ENCODE results near the gene GSK3B. TPM values are rescaled to one million over a fixed set of nuclear protein-coding genes. Genes with fewer than 3 reads are reported as not detected.

The GSK3B gene
- total RNA-seq, 1 donor from 2014 or later, result 11.8 TPM

- intact Hi-C loops (cut with DNase I), result no loop called here
- H3K4me3 ChIP-seq, result no peak overlapping the region
- no peaks in the 10 kb centered on the region for H3K27me3 ChIP-seq
- peaks cover 0 to 4% of the 10 kb centered on the region in 2 donors for H3K4me1 ChIP-seq
- no peak for DNase-seq (ENCODE audit: low spot score in 2 of 2)
- H3K27ac ChIP-seq, result no peak overlapping the region
- H3K9me3 ChIP-seq, result no peaks in the 10 kb centered on the region
- peaks cover 0 to 4% of the 10 kb centered on the region in 2 donors for H3K36me3 ChIP-seq
- TF ChIP-seq CTCF (IDR thresholded peaks at IDR 0.05), result no peak
Observed at GRCh38 chr3:119967353-119968006, 126.8 kb downstream of the GSK3B start.

GRCh38 chr3:119965692-119966091 is 128.6 kb downstream of the GSK3B start:
- no peak for DNase-seq (ENCODE audit: low spot score in 2 of 2)
- H3K4me3 ChIP-seq, result no peak overlapping the region
- TF ChIP-seq CTCF (IDR thresholded peaks at IDR 0.05), result no peak
- H3K4me1 ChIP-seq, result peaks cover 0 to 4% of the 10 kb centered on the region in 2 donors
- H3K36me3 ChIP-seq, result peaks cover 0 to 4% of the 10 kb centered on the region in 2 donors
- no peak overlapping the region for H3K27ac ChIP-seq
- H3K9me3 ChIP-seq, result no peaks in the 10 kb centered on the region
- intact Hi-C loops (cut with DNase I), result no loop called here
- no peaks in the 10 kb centered on the region for H3K27me3 ChIP-seq

- no peak overlapping the region for H3K4me3 ChIP-seq
- no peak for DNase-seq (ENCODE audit: low spot score in 2 of 2)
- H3K27me3 ChIP-seq, result no peaks in the 10 kb centered on the region
- peaks cover 0 to 4% of the 10 kb centered on the region in 2 donors for H3K36me3 ChIP-seq
- no peaks in the 10 kb centered on the region for H3K4me1 ChIP-seq
- no peaks in the 10 kb centered on the region for H3K9me3 ChIP-seq
- H3K27ac ChIP-seq, result no peak overlapping the region
- intact Hi-C loops (cut with DNase I), result no loop called here
- no peak for TF ChIP-seq CTCF (IDR thresholded peaks at IDR 0.05)
Observed at GRCh38 chr3:119964294-119964693, 130.0 kb downstream of the GSK3B start.

- Histone ChIP-seq H3K27ac (no peak overlapping the region), H3K4me1 (peaks cover 0 to 5% of the 10 kb centered on the region in 2 donors), H3K9me3 (no peaks in the 10 kb centered on the region), H3K27me3 (no peaks in the 10 kb centered on the region), H3K4me3 (no peak overlapping the region), H3K36me3 (no peaks in the 10 kb centered on the region)
- intact Hi-C loops (cut with DNase I), result no loop called here
- TF ChIP-seq CTCF (IDR thresholded peaks at IDR 0.05), result no peak
- no peak for DNase-seq (ENCODE audit: low spot score in 2 of 2)
Observed at GRCh38 chr3:119955972-119956371, 138.3 kb downstream of the GSK3B start.

GRCh38 chr3:119950666-119951325 is 143.5 kb downstream of the GSK3B start:
- Histone ChIP-seq H3K9me3 (no peaks in the 10 kb centered on the region), H3K36me3 (peaks cover 0 to 5% of the 10 kb centered on the region in 2 donors), H3K4me3 (no peak overlapping the region), H3K27ac (no peak overlapping the region), H3K27me3 (no peaks in the 10 kb centered on the region), H3K4me1 (peaks cover 0 to 9% of the 10 kb centered on the region in 2 donors)
- intact Hi-C loops (cut with DNase I), result no loop called here
- TF ChIP-seq CTCF (IDR thresholded peaks at IDR 0.05), result no peak
- DNase-seq (ENCODE audit: low spot score in 2 of 2), result no peak

Measured in ascending aorta (tissue), 2 donors.